Measurements from ENCODE around the gene CDKN1B. TPM values are rescaled to one million over a fixed set of nuclear protein-coding genes. Genes with fewer than 3 reads are reported as not detected.
A peak's percentile ranks its signal among the peaks of the same experiment; 100 is the strongest.

CDKN1B gene
- total RNA-seq, 2 donors from 2014 or later: 61.9 to 63.5 TPM

GRCh38 chr12:12731785-12732184, 14.6 kb downstream of the CDKN1B start:
- Histone ChIP-seq H3K4me3 (no peak overlapping the region), H3K9me3 (no peaks in the 10 kb centered on the region), H3K27me3 (replicated peaks; ENCODE audit: insufficient read depth) (no peaks in the 10 kb centered on the region), H3K27ac (no peak overlapping the region), H3K4me1 (ENCODE audit: control insufficient read depth in 1 of 2, low read depth in 2 of 2) (peaks cover 3 to 23% of the 10 kb centered on the region in 2 donors), H3K36me3 (no peaks in the 10 kb centered on the region)
- ATAC-seq (ENCODE audit: insufficient number of reproducible peaks, low FRiP score, low read depth): no peak
- TF ChIP-seq CTCF (IDR thresholded peaks at IDR 0.05): no peak
- no peak for DNase-seq (ENCODE audit: low spot score)

- no peaks in the 10 kb centered on the region for H3K27me3 ChIP-seq (replicated peaks; ENCODE audit: insufficient read depth)
- H3K36me3 ChIP-seq: no peaks in the 10 kb centered on the region
- no peak overlapping the region for H3K4me3 ChIP-seq
- DNase-seq (ENCODE audit: low spot score) (no peak), ATAC-seq (ENCODE audit: insufficient number of reproducible peaks, low FRiP score, low read depth) (no peak)
- TF ChIP-seq CTCF (IDR thresholded peaks at IDR 0.05): no peak
- H3K27ac ChIP-seq: peak overlapping the region in 1 of 2 donors; percentile 20
- H3K9me3 ChIP-seq: no peaks in the 10 kb centered on the region
- H3K4me1 ChIP-seq (ENCODE audit: control insufficient read depth in 1 of 2, low read depth in 2 of 2): peaks cover 0 to 31% of the 10 kb centered on the region in 2 donors
These were observed 15.9 kb downstream of the CDKN1B start for GRCh38 chr12:12733118-12733517.

GRCh38 chr12:12734054-12734453, 16.9 kb downstream of the CDKN1B start:
- peaks cover 0 to 31% of the 10 kb centered on the region in 2 donors for H3K4me1 ChIP-seq (ENCODE audit: control insufficient read depth in 1 of 2, low read depth in 2 of 2)
- no peak for ATAC-seq (ENCODE audit: insufficient number of reproducible peaks, low FRiP score, low read depth)
- H3K27ac ChIP-seq: peak overlapping the region; percentile 39 to 43
- TF ChIP-seq CTCF (IDR thresholded peaks at IDR 0.05): no peak
- no peak overlapping the region for H3K4me3 ChIP-seq
- DNase-seq (ENCODE audit: low spot score): no peak
- H3K27me3 ChIP-seq (replicated peaks; ENCODE audit: insufficient read depth): no peaks in the 10 kb centered on the region
- no peaks in the 10 kb centered on the region for H3K36me3 ChIP-seq
- no peaks in the 10 kb centered on the region for H3K9me3 ChIP-seq

GRCh38 chr12:12734561-12735071, 17.4 kb downstream of the CDKN1B start:
- peaks cover 0 to 31% of the 10 kb centered on the region in 2 donors for H3K4me1 ChIP-seq (ENCODE audit: control insufficient read depth in 1 of 2, low read depth in 2 of 2)
- no peaks in the 10 kb centered on the region for H3K9me3 ChIP-seq
- DNase-seq (ENCODE audit: low spot score) (no peak), ATAC-seq (ENCODE audit: insufficient number of reproducible peaks, low FRiP score, low read depth) (no peak)
- no peak for TF ChIP-seq CTCF (IDR thresholded peaks at IDR 0.05)
- H3K36me3 ChIP-seq: no peaks in the 10 kb centered on the region
- H3K27me3 ChIP-seq (replicated peaks; ENCODE audit: insufficient read depth): no peaks in the 10 kb centered on the region
- peak overlapping the region; percentile 40 for H3K4me3 ChIP-seq
- peak overlapping the region; percentile 39 to 43 for H3K27ac ChIP-seq

- Histone ChIP-seq H3K9me3 (no peaks in the 10 kb centered on the region), H3K27ac (peak overlapping the region; percentile 39 to 43), H3K27me3 (replicated peaks; ENCODE audit: insufficient read depth) (no peaks in the 10 kb centered on the region), H3K36me3 (no peaks in the 10 kb centered on the region), H3K4me3 (peak overlapping the region; percentile 40), H3K4me1 (ENCODE audit: control insufficient read depth in 1 of 2, low read depth in 2 of 2) (peaks cover 0 to 31% of the 10 kb centered on the region in 2 donors)
- no peak for DNase-seq (ENCODE audit: low spot score)
- ATAC-seq (ENCODE audit: insufficient number of reproducible peaks, low FRiP score, low read depth): no peak
- TF ChIP-seq CTCF (IDR thresholded peaks at IDR 0.05): no peak
These were observed 18.1 kb downstream of the CDKN1B start for GRCh38 chr12:12735301-12735700.

All from thoracic aorta (tissue), 2 donors.